HG03064 (cell line): ENCODE results near the gene COL16A1.

ENCODE experiments used
- ATAC-seq: cut with Tn5 transposase; IDR thresholded peaks from one replicate; pipeline ENCODE4 v1.9.1; 2021; ENCODE audit warnings: low read depth; ENCODE audit not compliant: unreplicated experiment

Gene COL16A1

GRCh38 chr1:31733389-31734219 lies 29.8 kb upstream of the COL16A1 start:
- no peak for ATAC-seq

- ATAC-seq: no peak
Observed at GRCh38 chr1:31732751-31733289, 29.0 kb upstream of the COL16A1 start.

- no peak for ATAC-seq
Observed at GRCh38 chr1:31732343-31732742, 28.5 kb upstream of the COL16A1 start.

DNA sequence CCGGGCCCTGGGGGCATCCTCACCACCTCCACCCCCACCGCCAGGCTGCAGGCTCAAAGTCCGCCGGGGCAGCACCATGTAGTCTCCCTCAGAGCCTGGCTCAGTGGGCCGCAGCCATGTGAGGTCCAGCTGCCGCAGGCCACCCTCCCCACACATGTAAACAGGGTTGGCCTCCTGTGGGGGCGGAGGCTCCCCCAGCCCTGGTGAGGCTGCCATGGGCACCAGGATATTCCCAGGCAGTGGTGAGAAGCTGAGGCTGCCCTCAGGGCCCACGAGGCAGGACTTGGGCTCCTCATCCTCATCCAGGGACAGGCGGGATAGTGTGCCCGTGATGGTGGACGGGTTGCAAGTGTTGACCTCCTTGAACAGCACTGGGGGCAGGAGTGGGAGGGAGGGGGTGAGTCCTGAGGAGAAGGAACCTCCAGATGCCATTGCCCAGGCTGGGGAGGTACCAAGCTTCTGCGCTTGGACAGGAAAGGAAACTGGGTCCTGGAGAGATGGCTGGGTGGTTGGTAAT lies 27.3 kb upstream of the COL16A1 start:
- no peak for ATAC-seq

- ATAC-seq: no peak
Observed at GRCh38 chr1:31730336-31731048, 26.7 kb upstream of the COL16A1 start.

- ATAC-seq: no peak
Observed at GRCh38 chr1:31727849-31728248, 24.0 kb upstream of the COL16A1 start.

DNA sequence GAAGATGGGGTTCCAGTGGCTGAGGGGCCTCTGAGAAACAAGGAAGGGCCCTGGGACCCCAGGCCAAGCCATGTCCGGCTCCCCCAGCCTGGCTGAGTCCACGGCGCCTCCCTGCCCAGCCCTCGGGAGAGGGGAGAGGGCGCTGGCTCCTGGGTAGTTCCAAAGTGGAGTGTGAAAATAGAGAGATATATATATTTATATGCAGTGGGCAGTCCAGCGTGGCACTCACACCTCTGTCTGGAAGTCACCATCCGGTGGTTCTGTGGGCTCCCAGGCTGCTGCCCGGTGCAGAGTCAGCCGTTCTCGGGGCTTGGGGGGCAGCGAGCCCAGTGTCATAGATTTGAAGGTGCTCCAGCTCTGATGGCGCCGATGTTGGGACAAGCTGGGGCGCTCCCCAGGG lies 23.4 kb upstream of the COL16A1 start:
- no peak for ATAC-seq

- no peak for ATAC-seq
Observed at GRCh38 chr1:31726715-31727114, 22.9 kb upstream of the COL16A1 start.

GRCh38 chr1:31725777-31726535 lies 22.1 kb upstream of the COL16A1 start:
- ATAC-seq: no peak

DNA sequence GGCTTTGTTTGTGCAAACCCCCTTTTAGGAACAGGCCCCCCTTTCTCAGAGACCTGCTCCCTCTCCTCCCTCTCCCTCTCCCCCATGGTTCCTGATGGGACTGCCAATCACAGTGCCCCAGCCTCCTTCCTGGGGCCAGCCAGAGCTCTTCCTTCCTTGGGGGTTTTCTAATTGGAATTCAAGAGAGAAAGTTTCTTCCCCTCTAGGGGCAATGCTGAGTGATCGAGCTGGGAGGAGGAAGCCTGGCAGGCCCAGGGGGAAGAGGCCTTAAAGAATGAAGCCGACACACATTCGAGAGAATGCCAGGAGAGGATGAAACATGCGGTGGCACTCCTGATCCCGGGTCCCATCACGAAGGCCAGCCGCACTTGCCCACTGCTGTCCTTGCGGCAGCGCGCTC lies 21.3 kb upstream of the COL16A1 start:
- no peak for ATAC-seq

GRCh38 chr1:31723828-31724359 lies 20.1 kb upstream of the COL16A1 start:
- ATAC-seq: no peak

GRCh38 chr1:31718327-31718897 lies 14.6 kb upstream of the COL16A1 start:
- ATAC-seq: no peak

DNA sequence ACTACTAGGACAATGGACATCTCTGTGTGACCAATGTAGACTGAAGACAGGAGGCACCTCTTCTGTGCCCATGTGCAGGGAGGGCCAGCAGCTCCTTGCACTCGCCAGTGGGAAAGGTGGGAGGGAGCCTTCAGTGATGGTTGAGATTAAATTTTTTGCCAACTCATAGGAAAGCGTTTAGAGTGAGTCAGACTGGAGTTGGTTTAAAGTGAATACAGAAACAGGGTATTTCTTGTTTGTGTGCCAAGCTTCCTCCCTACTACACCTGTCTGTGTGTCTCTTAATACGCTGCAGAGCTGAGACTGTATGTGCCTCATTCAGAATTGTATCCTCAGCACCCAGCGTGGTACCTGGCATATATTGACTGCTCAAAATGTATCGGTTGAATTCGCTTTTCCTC lies 13.5 kb upstream of the COL16A1 start:
- ATAC-seq: no peak

- no peak for ATAC-seq
Observed at GRCh38 chr1:31715873-31716220, 12.0 kb upstream of the COL16A1 start.

DNA sequence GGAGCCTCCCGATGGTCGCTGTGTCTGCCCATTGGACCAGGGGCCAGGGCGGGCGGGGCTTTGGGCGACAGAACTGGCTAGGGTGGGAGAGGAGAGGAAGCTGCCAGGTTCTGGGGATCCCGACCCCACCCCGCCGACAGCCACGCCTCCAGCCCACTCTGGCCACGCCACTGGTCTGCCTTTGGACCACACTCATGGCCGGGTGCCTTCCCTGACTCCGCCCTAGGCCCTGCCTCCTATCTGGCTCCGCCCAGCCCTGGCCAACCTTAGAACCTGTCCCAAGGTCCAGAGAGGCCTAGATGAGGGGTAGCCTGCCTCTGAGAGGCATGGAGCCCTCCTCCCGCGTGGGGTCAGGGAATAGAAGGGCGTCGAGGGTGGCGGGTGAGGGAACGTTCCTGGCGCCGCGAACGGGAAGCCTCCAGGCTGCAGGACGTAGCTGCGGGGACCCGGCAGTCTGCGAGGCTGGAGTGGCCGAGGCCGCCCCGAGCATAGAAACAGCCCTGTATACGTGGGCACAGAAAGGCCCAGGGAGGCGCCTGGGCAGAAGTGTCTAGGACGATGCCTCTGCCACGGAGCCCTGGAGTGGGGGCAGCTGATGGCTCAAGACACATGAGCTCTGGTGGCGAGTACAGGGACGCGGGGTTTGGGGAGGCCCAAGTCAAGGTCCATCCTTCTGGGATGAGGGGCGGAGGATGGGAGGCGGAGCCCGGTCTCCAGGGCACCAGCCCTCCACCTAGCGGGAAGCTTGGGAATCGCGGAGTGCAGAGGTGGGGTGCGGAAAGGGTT lies 11.5 kb upstream of the COL16A1 start:
- no peak for ATAC-seq

DNA sequence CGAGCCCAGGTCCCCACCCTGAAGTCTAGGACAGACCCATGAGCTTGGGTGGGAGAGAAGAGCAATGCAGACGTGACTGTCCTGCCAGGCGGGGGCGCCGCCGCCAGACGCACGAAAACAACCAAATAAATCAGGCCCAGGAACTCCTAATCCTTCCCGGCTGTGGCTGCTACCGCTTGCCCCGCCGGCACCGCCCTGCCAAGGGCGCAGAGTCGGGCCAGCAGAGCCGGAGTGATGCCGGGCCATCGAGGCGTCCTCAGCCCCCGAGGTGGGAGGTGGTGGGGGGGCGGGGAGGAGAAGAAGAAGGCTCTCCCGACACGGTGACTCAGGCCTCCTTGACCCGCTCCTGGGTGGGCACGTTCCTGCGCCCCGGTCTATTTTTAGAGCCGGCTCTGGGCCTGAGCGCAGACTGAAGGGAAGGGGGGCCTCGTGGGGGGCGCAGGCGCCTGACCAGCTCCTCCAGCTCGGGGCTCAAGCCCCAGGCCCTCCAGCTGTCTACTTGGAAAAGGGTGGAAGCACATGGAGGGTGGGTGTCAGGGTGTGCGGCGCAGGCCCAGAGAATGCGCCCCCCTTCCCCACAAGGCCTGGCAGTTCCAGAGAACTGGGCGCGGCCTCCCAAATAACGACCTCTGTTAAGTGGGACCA lies 10.7 kb upstream of the COL16A1 start:
- ATAC-seq: no peak

GRCh38 chr1:31712630-31713029 lies 8.8 kb upstream of the COL16A1 start:
- ATAC-seq: no peak

DNA sequence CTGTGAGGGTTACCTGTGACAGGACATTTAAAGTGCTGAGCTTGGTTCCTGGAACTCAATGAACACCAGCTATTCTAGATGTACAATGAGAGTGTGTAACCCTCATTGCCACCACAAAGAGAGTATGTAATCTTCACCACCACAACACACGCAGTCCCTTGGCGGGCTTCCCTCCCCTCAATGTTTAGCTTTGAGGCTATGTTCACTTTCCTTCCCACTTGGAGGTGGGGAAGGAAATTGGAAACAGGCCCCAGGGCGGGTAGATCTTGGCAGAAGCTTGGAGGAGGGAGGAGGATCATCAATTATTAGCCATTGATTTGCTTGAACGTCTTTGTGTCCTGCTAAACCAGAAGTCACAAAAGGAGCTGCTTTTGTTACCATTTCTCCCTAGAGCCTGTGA lies 8.3 kb upstream of the COL16A1 start:
- no peak for ATAC-seq

DNA sequence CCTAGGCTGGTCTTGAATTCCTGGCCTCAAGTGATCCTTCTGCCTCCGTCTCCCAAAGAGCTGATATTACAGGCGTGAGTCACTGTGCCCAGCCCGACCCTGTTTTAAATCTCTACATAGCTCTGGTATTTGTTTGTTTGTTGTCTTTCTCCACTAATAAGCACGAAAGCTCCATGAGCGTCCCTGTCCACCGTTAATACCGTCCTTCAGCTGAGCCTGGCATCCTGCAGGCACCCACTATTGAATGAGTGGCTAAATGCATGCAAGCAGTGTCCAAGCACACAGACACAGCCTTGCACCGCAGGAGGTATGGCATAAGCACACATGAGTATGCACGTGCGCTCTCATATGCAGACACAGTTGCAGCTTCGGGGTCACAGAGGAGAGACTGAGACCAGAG lies 4.5 kb upstream of the COL16A1 start:
- no peak for ATAC-seq
